ENCODE measurements around the gene ISL1. TPM values are rescaled to one million over a fixed set of nuclear protein-coding genes. Genes with fewer than 3 reads are reported as not detected.

The ISL1 gene
- total and polyA plus RNA-seq, 4 donors: not detected

DNA sequence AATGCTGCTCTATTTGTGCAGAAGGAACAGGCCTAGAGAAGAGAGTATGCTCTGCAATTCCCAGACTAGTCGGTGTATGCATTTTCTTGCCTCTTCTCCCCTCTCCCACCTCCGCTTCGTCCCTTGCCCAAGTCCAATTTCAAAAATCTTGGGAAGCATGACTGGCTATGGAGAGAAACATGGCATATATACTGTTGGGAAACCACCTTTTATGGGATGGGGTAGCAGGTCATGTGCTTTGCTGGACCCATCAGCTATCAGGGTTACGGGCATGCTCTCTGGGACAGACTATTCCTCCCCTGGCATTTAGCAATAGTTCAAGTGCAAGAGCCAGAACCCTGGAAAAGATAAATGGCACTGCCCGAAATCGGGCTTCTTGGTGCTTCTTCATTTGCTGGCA, 12.0 kb downstream of the ISL1 start:
- Histone ChIP-seq H3K27me3 (ENCODE audit: control insufficient read depth in 4 of 4, insufficient read depth in 4 of 4, low read length in 3 of 4) (peaks cover 3 to 23% (median 19%) of the 10 kb centered on the region in 4 donors), H3K9me3 (ENCODE audit: control insufficient read depth in 4 of 4, low read length in 3 of 4) (no peaks in the 10 kb centered on the region), H3K9ac (ENCODE audit: low read depth in 1 of 2, low read length in 2 of 2) (no peak overlapping the region), H3K27ac (ENCODE audit: low read depth in 1 of 2, low read length in 2 of 2) (no peak overlapping the region), H3K4me3 (ENCODE audit: low read depth in 1 of 3, low read length in 3 of 3) (no peak overlapping the region), H3K4me1 (ENCODE audit: control insufficient read depth in 4 of 4, insufficient read depth in 4 of 4, low read length in 3 of 4) (peaks cover 0 to 5% (median 1%) of the 10 kb centered on the region in 4 donors), H3K36me3 (ENCODE audit: control insufficient read depth in 4 of 4, insufficient read depth in 3 of 4, low read depth in 1 of 4, low read length in 3 of 4) (no peaks in the 10 kb centered on the region)
- 30% methylated on average over 6 of the region's 6 CpGs for WGBS
- no peak for DNase-seq (ENCODE audit: low spot score)
- no peak for TF ChIP-seq GABPA (IDR thresholded peaks at IDR 0.05 in 1 of 2, conservative IDR thresholded peaks at IDR 0.05 in 1 of 2)
- TF ChIP-seq JUND (IDR thresholded peaks at IDR 0.05): no peak
- TF ChIP-seq, protein P1, sequence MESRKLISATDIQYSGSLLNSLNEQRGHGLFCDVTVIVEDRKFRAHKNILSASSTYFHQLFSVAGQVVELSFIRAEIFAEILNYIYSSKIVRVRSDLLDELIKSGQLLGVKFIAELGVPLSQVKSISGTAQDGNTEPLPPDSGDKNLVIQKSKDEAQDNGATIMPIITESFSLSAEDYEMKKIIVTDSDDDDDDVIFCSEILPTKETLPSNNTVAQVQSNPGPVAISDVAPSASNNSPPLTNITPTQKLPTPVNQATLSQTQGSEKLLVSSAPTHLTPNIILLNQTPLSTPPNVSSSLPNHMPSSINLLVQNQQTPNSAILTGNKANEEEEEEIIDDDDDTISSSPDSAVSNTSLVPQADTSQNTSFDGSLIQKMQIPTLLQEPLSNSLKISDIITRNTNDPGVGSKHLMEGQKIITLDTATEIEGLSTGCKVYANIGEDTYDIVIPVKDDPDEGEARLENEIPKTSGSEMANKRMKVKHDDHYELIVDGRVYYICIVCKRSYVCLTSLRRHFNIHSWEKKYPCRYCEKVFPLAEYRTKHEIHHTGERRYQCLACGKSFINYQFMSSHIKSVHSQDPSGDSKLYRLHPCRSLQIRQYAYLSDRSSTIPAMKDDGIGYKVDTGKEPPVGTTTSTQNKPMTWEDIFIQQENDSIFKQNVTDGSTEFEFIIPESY (IDR thresholded peaks at IDR 0.05): no peak
- TF ChIP-seq EGR1 (IDR thresholded peaks at IDR 0.05; ENCODE audit: low read depth in 2 of 2): no peak
- no peak for TF ChIP-seq FOXA2 (IDR thresholded peaks at IDR 0.05)
- no peak for TF ChIP-seq TAF1 (conservative IDR thresholded peaks at IDR 0.05)
- no peak for TF ChIP-seq RXRA (IDR thresholded peaks at IDR 0.05)
- TF ChIP-seq SP1 (IDR thresholded peaks at IDR 0.05): no peak
- TF ChIP-seq NR2F2 (IDR thresholded peaks at IDR 0.05): no peak
- TF ChIP-seq FOXA1 (IDR thresholded peaks at IDR 0.05): no peak
- TF ChIP-seq, protein P2, sequence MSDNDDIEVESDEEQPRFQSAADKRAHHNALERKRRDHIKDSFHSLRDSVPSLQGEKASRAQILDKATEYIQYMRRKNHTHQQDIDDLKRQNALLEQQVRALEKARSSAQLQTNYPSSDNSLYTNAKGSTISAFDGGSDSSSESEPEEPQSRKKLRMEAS (IDR thresholded peaks at IDR 0.05): no peak
- TF ChIP-seq, protein P3, sequence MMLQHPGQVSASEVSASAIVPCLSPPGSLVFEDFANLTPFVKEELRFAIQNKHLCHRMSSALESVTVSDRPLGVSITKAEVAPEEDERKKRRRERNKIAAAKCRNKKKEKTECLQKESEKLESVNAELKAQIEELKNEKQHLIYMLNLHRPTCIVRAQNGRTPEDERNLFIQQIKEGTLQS (IDR thresholded peaks at IDR 0.05): no peak
- no peak for TF ChIP-seq YY1 (IDR thresholded peaks at IDR 0.05)
- no peak for TF ChIP-seq HNF4A (conservative IDR thresholded peaks at IDR 0.05)
- TF ChIP-seq, protein P4, sequence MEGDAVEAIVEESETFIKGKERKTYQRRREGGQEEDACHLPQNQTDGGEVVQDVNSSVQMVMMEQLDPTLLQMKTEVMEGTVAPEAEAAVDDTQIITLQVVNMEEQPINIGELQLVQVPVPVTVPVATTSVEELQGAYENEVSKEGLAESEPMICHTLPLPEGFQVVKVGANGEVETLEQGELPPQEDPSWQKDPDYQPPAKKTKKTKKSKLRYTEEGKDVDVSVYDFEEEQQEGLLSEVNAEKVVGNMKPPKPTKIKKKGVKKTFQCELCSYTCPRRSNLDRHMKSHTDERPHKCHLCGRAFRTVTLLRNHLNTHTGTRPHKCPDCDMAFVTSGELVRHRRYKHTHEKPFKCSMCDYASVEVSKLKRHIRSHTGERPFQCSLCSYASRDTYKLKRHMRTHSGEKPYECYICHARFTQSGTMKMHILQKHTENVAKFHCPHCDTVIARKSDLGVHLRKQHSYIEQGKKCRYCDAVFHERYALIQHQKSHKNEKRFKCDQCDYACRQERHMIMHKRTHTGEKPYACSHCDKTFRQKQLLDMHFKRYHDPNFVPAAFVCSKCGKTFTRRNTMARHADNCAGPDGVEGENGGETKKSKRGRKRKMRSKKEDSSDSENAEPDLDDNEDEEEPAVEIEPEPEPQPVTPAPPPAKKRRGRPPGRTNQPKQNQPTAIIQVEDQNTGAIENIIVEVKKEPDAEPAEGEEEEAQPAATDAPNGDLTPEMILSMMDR (IDR thresholded peaks at IDR 0.05; ENCODE audit: low read depth, low read length, missing input control): no peak
- TF ChIP-seq, protein P5, sequence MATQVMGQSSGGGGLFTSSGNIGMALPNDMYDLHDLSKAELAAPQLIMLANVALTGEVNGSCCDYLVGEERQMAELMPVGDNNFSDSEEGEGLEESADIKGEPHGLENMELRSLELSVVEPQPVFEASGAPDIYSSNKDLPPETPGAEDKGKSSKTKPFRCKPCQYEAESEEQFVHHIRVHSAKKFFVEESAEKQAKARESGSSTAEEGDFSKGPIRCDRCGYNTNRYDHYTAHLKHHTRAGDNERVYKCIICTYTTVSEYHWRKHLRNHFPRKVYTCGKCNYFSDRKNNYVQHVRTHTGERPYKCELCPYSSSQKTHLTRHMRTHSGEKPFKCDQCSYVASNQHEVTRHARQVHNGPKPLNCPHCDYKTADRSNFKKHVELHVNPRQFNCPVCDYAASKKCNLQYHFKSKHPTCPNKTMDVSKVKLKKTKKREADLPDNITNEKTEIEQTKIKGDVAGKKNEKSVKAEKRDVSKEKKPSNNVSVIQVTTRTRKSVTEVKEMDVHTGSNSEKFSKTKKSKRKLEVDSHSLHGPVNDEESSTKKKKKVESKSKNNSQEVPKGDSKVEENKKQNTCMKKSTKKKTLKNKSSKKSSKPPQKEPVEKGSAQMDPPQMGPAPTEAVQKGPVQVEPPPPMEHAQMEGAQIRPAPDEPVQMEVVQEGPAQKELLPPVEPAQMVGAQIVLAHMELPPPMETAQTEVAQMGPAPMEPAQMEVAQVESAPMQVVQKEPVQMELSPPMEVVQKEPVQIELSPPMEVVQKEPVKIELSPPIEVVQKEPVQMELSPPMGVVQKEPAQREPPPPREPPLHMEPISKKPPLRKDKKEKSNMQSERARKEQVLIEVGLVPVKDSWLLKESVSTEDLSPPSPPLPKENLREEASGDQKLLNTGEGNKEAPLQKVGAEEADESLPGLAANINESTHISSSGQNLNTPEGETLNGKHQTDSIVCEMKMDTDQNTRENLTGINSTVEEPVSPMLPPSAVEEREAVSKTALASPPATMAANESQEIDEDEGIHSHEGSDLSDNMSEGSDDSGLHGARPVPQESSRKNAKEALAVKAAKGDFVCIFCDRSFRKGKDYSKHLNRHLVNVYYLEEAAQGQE (IDR thresholded peaks at IDR 0.05): no peak
- no peak for TF ChIP-seq HNF4G (IDR thresholded peaks at IDR 0.05)
- no peak for TF ChIP-seq RAD21 (IDR thresholded peaks at IDR 0.05)
